HG02970 (cell line): ENCODE measurements around the gene MYADML2.

Source experiments
- ATAC-seq: cut with Tn5 transposase; IDR thresholded peaks from one replicate; pipeline ENCODE4 v1.9.1; 2021; ENCODE audit warnings: mild to moderate bottlenecking, moderate library complexity, moderate number of reproducible peaks; ENCODE audit not compliant: unreplicated experiment, low FRiP score

The MYADML2 gene

DNA sequence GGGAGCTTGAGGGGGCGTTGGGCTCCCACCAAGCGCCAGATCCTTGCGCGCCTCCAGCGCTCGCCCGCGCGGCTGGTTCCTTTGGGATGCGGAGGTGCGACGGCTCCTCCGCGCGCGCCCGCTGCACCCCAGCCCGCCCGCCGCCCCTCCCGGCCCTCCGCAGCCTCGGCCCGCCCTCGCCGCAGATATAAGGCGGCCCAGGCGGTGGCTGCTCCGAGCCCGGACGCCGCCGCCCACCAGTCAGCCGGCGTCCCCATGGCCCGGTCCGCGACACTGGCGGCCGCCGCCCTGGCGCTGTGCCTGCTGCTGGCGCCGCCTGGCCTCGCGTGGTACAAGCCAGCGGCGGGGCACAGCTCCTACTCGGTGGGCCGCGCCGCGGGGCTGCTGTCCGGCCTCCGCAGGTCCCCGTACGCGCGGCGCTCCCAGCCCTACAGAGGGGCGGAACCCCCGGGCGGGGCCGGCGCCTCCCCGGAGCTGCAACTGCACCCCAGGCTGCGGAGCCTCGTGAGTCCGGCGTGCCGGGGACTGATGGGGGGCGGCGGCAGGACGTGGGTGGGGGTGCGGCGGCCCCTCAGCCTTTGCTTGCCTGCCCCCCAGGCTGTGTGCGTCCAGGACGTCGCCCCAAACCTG lies 44.9 kb downstream of the MYADML2 start, which contains the start of gene NPB:
Gene NPB, plus strand, starts transcription at position 216 of the 630 bp plus-strand sequence. Its CDS starts 40 bp downstream, at position 256.
- no peak for ATAC-seq

GRCh38 chr17:81901167-81902022 lies 45.6 kb downstream of the MYADML2 start:
- no peak for ATAC-seq

DNA sequence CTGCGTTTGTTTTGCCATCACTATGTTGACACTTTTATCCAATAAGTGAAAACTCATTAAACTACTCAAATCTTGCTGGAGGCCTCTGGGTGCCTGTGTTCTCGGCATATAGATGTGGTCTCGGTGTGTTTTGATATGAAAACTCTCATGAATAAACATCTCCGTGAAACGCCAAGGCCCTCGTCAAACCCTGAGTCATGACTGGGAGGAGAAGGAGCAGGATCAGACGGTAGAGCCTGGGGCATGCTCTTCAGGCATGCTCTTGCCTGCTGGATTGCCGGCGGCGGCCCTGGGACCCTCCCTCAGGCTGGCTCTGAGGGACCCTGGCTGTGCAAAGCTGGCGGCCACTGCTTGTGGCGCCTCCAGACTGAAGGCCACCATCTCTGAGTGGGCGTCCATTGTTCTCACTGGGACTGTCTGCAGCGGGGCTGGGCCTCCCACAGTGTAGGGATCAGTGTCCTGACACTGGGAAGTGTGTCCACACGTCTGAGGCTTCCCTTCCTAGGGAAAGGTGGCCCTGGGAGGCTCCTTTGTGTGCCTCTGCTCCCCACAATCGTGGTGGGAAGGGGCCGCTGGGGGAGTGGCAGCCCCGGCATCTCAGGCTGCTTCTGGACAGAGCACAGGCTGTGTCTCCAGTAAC lies 46.7 kb downstream of the MYADML2 start:
- ATAC-seq, result no peak

DNA sequence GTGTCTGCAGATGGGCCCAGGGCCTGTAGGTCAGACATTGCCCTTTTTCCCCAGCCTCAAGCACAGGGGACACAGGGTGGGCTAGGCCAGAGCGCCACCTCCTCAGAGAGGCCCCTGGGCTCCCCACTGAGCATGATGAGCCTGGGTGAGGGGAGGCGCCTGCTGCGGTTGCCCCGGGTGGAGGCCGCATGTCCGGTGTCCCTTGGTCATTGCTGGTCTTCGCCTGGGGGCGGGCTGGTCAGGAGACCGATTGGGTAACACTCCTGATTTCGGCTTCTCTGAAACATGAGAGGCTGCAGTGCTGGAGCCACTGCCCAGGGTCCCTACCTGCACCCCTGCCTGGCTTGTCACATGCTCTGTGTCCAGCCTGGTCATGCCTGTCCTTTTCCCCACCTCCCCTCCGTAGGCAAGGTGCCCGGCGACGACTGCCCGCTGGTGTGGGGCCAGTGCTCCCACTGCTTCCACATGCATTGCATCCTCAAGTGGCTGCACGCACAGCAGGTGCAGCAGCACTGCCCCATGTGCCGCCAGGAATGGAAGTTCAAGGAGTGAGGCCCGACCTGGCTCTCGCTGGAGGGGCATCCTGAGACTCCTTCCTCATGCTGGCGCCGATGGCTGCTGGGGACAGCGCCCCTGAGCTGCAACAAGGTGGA lies 47.4 kb downstream of the MYADML2 start:
- no peak for ATAC-seq

- ATAC-seq, result no peak
These were observed 48.1 kb downstream of the MYADML2 start for GRCh38 chr17:81898885-81899284.

- ATAC-seq, result no peak
These were observed 48.8 kb downstream of the MYADML2 start for GRCh38 chr17:81898029-81898866.

GRCh38 chr17:81895400-81895799 lies 51.6 kb downstream of the MYADML2 start:
- no peak for ATAC-seq

- ATAC-seq, result no peak
These were observed 55.8 kb downstream of the MYADML2 start for GRCh38 chr17:81891303-81891552.

DNA sequence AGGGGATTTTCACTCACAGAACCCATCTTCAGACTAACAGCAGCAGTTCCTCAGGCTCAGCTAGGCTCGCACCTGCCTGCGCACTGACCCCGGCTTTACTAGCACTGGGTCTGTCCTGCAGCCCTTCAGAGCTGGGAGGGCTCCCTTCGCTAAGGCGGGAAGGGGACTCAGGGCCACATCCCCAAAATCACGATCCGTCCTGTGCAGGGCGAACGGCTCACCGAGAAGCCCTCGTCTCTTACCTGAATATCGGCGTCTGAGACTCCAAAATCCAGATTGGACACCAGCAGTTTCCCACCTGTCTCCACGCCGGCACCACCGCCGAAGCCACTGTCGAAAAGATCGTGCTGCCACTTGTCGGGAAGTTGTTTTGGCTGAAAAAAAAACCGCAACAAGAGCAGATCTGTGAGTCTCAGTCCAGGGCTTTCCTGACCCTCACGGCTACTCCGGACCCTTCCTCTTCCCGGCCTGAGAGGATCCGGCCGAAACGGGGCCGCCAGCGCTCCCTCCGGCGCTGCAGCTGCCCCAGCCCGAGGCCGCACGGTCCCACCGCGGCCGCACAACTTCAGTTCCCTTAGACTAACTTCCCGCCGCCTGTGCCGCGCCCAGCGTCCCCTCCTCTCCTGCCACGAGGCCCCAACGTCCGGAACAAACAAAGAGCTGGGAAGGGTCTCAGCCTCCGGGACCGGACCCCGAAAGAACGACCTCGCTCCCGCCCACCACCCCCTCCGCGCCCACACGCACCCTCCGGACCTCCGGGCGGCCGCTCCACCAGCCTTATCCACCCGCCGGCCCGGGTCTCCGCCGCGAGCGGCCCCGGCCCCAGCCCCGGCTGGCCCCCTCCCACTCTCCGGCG lies 56.4 kb downstream of the MYADML2 start:
- ATAC-seq, result peak; percentile 26
